ENCODE measurements around the gene NOXRED1.

DNA sequence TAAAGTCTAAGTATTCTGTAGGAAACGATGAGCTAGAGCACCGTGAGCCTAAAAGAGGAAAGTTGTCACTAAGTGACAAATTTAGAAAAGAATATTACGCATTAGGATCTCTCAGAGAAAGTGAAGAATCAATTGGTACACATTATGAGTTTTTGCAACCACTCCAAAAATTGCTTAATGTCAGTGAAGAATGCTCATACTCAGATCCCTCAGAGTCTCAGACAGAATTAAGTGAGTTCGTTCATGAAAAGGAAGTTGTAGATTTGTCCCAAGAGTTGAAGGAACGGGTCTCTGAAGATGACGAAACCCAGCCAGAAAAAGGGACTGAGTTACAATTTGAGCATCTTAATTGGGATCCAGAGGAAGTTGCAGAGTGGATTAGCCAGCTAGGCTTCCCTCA is 44.6 kb downstream of the NOXRED1 start:
- TF ChIP-seq POLR2AphosphoS5 (IDR thresholded peaks at IDR 0.05), result no peak
- TF ChIP-seq, protein P1, sequence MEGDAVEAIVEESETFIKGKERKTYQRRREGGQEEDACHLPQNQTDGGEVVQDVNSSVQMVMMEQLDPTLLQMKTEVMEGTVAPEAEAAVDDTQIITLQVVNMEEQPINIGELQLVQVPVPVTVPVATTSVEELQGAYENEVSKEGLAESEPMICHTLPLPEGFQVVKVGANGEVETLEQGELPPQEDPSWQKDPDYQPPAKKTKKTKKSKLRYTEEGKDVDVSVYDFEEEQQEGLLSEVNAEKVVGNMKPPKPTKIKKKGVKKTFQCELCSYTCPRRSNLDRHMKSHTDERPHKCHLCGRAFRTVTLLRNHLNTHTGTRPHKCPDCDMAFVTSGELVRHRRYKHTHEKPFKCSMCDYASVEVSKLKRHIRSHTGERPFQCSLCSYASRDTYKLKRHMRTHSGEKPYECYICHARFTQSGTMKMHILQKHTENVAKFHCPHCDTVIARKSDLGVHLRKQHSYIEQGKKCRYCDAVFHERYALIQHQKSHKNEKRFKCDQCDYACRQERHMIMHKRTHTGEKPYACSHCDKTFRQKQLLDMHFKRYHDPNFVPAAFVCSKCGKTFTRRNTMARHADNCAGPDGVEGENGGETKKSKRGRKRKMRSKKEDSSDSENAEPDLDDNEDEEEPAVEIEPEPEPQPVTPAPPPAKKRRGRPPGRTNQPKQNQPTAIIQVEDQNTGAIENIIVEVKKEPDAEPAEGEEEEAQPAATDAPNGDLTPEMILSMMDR (IDR thresholded peaks at IDR 0.05), result no peak

Measured in breast epithelium (tissue), 3 donors.